ENCODE results near the gene DLG2.

The DLG2 gene

DNA sequence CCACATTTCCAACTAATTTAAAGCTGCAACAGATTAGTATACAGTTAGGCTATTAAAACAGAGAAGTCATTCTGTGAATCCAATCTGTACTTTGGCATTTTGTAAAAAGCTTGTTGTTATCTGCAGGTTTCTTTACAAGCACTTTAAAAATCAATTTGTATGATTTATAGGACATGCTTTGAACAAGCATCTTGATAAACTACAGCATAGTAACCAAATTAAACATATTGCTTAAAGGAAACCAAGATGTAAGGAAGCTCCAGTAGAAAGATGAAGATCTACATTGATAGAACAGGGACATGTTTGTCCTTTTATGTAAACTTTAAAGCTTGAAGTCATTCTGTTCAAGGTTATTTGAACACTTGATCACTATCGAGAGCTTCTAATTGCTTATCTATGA, 1842.7 kb downstream of the DLG2 start:
- TF ChIP-seq, protein P1, sequence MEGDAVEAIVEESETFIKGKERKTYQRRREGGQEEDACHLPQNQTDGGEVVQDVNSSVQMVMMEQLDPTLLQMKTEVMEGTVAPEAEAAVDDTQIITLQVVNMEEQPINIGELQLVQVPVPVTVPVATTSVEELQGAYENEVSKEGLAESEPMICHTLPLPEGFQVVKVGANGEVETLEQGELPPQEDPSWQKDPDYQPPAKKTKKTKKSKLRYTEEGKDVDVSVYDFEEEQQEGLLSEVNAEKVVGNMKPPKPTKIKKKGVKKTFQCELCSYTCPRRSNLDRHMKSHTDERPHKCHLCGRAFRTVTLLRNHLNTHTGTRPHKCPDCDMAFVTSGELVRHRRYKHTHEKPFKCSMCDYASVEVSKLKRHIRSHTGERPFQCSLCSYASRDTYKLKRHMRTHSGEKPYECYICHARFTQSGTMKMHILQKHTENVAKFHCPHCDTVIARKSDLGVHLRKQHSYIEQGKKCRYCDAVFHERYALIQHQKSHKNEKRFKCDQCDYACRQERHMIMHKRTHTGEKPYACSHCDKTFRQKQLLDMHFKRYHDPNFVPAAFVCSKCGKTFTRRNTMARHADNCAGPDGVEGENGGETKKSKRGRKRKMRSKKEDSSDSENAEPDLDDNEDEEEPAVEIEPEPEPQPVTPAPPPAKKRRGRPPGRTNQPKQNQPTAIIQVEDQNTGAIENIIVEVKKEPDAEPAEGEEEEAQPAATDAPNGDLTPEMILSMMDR (IDR thresholded peaks at IDR 0.05): no peak

DNA sequence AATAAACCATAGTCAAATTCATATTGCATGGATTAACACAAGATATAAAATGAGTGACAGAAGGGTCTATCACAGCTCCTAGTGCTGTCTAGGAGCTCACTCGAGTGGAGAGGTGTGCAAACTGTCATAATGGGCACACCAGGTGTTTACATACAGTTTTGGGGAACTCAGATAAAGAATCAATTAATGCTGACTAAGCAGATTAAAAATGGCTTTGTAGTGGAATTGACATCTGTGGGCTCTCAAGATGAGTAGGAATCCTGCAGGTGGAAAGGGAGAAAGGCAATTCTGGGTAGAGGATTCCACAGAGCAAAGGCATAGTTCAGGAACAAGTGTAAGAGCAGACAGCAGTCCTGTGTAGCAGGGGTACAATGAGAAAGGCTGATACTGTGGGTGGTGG, 1844.8 kb downstream of the DLG2 start:
- TF ChIP-seq, protein P1 (IDR thresholded peaks at IDR 0.05): no peak

DNA sequence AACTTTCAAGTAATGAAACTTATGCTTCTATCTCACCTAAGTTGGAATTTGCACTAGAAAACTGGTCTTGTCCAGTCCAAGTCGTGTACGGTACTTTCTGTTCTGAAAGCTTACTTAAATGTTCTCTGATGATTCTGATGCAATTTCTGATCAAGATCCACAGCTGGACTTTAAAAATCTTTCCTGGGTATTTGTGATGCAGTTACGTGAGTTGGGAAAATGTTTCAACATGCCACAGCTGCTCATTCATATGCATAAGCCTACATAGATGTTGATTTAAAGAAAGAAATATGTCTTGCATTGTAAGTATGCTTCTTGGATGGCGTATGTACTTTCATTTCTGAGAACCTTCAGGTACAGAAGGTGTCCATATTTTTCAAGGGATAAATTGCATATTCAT, 1847.3 kb downstream of the DLG2 start:
- TF ChIP-seq, protein P1 (IDR thresholded peaks at IDR 0.05): no peak

DNA sequence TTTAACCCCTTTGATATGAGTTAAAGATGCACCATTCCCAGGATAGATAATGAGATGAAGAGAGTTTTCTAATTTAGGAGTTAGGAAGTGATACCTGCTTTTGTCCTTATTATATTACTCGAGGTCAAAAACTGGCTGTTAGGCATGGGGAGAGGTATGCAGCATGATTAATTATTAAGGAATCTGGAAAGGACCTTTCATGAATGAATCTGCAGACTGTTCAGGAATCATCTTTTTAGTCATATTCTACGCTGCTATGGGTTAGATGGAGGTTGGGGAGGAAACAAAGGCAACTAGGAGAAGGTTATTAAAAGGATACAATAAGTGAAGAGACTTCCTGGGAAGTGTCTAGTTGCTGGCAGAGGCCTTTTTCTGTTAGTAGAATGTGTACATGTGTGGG, 1848.5 kb downstream of the DLG2 start:
- TF ChIP-seq, protein P1 (IDR thresholded peaks at IDR 0.05): no peak

DNA sequence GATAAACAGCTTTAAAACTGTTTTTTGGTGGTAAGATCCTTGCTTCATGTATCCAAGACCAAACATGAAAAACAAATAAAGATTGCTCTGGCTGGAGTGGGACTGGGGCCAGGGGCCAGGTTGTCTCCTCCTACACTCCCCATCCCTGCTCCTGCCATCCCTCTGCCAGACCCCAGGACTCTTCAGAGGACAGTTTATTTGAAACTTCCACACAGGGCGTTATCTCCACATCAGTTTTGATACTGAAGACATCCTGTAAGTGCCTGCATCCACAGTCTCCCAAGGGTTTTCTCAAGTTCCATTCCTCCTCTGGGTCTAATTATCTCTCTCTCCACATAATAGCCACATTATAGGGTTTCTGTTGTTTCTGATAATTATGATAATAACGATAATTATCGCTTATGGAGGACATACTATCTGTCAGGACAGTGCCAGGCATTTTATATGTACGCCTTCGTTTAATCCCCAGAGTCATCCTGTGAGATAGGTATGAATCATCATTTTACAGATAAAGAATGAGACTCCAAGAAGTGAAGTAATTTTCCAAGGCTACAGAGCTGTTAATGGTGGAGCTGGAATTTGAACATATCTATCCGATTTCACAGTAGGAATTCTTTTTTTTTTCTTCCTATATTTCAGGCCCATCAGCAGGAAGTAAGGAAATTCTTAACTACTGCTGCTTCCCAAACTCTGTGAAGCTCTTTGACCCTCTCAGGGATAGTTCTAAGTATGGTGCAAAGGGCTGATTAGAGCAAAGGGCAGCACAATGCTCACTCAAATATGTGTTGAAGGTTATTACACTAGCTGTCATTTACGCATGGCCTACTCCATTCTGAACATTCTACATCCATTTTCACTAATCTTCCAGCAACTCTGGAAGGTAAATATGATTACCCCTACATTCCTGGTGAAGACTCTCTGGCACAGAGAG, 1852.9 kb downstream of the DLG2 start:
- TF ChIP-seq, protein P1 (IDR thresholded peaks at IDR 0.05): no peak

DNA sequence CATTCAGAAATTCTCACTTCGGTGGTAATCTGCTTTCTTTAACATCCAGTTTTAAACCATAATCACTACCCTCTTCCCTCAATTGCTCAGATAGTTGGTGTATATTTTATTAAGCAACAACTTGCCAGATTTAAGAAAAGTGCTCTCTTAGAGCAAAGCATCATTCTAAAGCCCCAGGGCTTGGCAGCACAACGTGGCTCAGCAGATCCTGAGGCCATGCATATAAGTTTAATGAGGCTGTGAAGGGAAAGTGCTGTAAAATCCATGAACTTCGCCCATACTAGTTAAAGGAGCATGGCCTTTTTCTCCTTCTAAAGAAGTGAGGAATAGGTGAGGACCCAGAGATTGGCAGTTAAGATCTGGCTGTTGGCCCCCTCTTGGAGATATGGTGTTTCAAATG, 1858.7 kb downstream of the DLG2 start:
- TF ChIP-seq, protein P1 (IDR thresholded peaks at IDR 0.05): no peak

DNA sequence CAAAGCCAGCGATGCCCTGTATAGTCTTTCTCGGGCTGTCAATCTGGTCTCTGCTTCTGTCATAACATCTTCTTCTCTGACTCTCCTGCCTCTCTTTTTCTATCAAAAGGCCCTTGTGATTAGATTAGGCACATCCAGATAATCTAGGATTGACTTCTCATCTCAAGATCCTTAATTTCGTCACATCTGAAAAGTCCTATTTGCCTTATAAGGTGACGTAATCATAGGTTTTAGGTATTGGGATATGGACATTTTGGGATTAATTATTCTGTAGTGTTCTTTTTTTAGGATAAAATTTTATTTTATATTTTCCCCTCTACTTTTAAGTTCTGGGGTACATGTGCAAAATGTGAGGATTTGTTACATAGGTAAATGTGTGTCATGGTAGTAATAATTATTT, 1860.2 kb downstream of the DLG2 start:
- TF ChIP-seq, protein P1 (IDR thresholded peaks at IDR 0.05): no peak

Data from LNCAP (cell line).